ENCODE measurements around the gene IRF9. TPM values are rescaled to one million over a fixed set of nuclear protein-coding genes. Genes with fewer than 3 reads are reported as not detected.

IRF9 gene
- total RNA-seq, 2 experiments from 2014 or later, result 52.4 to 54.5 TPM

- POLR2A ChIA-PET, result interaction anchor here (0.6 kb wide), 1 partner anchor 1264 kb away, joined by 3 read pairs; no protein-coding TSS in a partner anchor
- CTCF ChIA-PET, result no interaction called here
Observed at GRCh38 chr14:24129410-24129998, 31.6 kb upstream of the IRF9 start.

- ChIA-PET CTCF (no interaction called here), POLR2A (interaction anchor here (0.6 kb wide), 1 partner anchor 21 kb away, joined by 3 read pairs; no protein-coding TSS in a partner anchor)
Observed at GRCh38 chr14:24130380-24130716, 30.7 kb upstream of the IRF9 start, which contains the start of gene FITM1. Gene FITM1 (plus strand): TSS chr14:24130659. CDS start chr14:24131564, 905 bp downstream.

- CTCF ChIA-PET, result no interaction called here
- POLR2A ChIA-PET, result interaction anchor here (0.6 kb wide), 1 partner anchor 21 kb away, joined by 3 read pairs; no protein-coding TSS in a partner anchor
Observed at GRCh38 chr14:24130717-24131548, 30.1 kb upstream of the IRF9 start.

GRCh38 chr14:24131549-24131966 is 29.5 kb upstream of the IRF9 start:
- ChIA-PET CTCF (interaction anchor here (1.0 to 1.7 kb wide), 2 partner anchors 17 to 23 kb away, joined by 3 to 4 read pairs; partner anchors contain the start of genes DCAF11 and NRL), POLR2A (no interaction called here)

- CTCF ChIA-PET, result interaction anchor here (1.0 to 1.7 kb wide), 2 partner anchors 18 to 24 kb away, joined by 3 to 4 read pairs; partner anchors contain the start of genes DCAF11 and NRL
- POLR2A ChIA-PET, result no interaction called here
Observed at GRCh38 chr14:24132061-24132685, 28.9 kb upstream of the IRF9 start.

- ChIA-PET POLR2A (no interaction called here), CTCF (interaction anchor here (1.7 kb wide), 2 partner anchors 24 to 28 kb away, joined by 4 to 8 read pairs; partner anchors contain the start of gene IRF9)
Observed at GRCh38 chr14:24132976-24133375, 28.1 kb upstream of the IRF9 start.

- POLR2A ChIA-PET, result interaction anchor here (3.1 kb wide), 1 partner anchor 27 kb away, joined by 19 read pairs; the partner anchor contains the start of gene IRF9
- CTCF ChIA-PET, result interaction anchor here (0.6 to 1.7 kb wide), 4 partner anchors 24 to 571 kb away, joined by 3 to 8 read pairs (median 4); partner anchors contain the start of gene IRF9
Observed at GRCh38 chr14:24133735-24134134, 27.3 kb upstream of the IRF9 start.

- POLR2A ChIA-PET, result interaction anchor here (0.7 to 4.1 kb wide), 8 partner anchors 8 to 493 kb away, joined by 3 to 34 read pairs (median 6); partner anchors contain the start of genes DCAF11, IRF9, NRL and PSME2
- CTCF ChIA-PET, result interaction anchor here (0.8 to 4.7 kb wide), 8 partner anchors 9 to 60 kb away, joined by 3 to 34 read pairs (median 6); partner anchors contain the start of genes IRF9, RNF31 and TM9SF1
Observed at GRCh38 chr14:24135584-24135833, 25.6 kb upstream of the IRF9 start.

GRCh38 chr14:24135834-24136683 is 25.0 kb upstream of the IRF9 start, which contains the start of gene PSME1:
Gene PSME1 (plus strand): TSS chr14:24136194. CDS start chr14:24136263, 69 bp downstream.
- POLR2A ChIA-PET, result interaction anchor here (0.7 to 4.1 kb wide), 8 partner anchors 9 to 492 kb away, joined by 3 to 34 read pairs (median 6); partner anchors contain the start of genes DCAF11, IRF9, NRL and PSME2
- CTCF ChIA-PET, result interaction anchor here (0.7 to 4.7 kb wide), 10 partner anchors 9 to 59 kb away, joined by 3 to 34 read pairs (median 6); partner anchors contain the start of genes IRF9, RNF31 and TM9SF1

- POLR2A ChIA-PET, result interaction anchor here (0.5 to 4.1 kb wide), 6 partner anchors 10 to 77 kb away, joined by 3 to 34 read pairs (median 12); partner anchors contain the start of genes CHMP4A, DCAF11, IRF9 and NRL
- CTCF ChIA-PET, result interaction anchor here (0.7 to 4.7 kb wide), 8 partner anchors 9 to 44 kb away, joined by 3 to 34 read pairs (median 6); partner anchors contain the start of genes IRF9 and RNF31
Observed at GRCh38 chr14:24136684-24137528, 24.2 kb upstream of the IRF9 start.

- CTCF ChIA-PET, result interaction anchor here (1.2 to 4.7 kb wide), 4 partner anchors 10 to 29 kb away, joined by 3 to 34 read pairs (median 6); partner anchors contain the start of genes IRF9 and RNF31
- POLR2A ChIA-PET, result interaction anchor here (0.7 to 4.1 kb wide), 3 partner anchors 9 to 76 kb away, joined by 3 to 34 read pairs (median 24); partner anchors contain the start of genes CHMP4A, DCAF11, NRL and PSME2
Observed at GRCh38 chr14:24137529-24138395, 23.3 kb upstream of the IRF9 start.

- POLR2A ChIA-PET, result interaction anchor here (4.1 kb wide), 1 partner anchor 8 kb away, joined by 34 read pairs; the partner anchor contains the start of genes PSME2 and RNF31
- CTCF ChIA-PET, result interaction anchor here (1.2 to 4.7 kb wide), 2 partner anchors 23 to 30 kb away, joined by 3 to 34 read pairs; partner anchors contain the start of gene IRF9
Observed at GRCh38 chr14:24138396-24139271, 22.4 kb upstream of the IRF9 start.

- POLR2A ChIA-PET, result no interaction called here
Observed at GRCh38 chr14:24139272-24139934, 21.7 kb upstream of the IRF9 start.

More at GRCh38 chr14:24139272-24139934, 21.7 kb upstream of the IRF9 start:
- CTCF ChIA-PET, result interaction anchor here (4.7 kb wide), 1 partner anchor 22 kb away, joined by 34 read pairs; the partner anchor contains the start of gene IRF9
